MG63 (cell line): Measurements from ENCODE around the gene UNC5A. TPM values are rescaled to one million over a fixed set of nuclear protein-coding genes. Genes with fewer than 3 reads are reported as not detected.

ENCODE experiments used
- DNase-seq: peaks from one replicate; pipeline ENCODE4 v3.0.0-alpha.2; 2020
- H3K27me3 ChIP-seq: fragments of 250-450 bp; sonication (Bioruptor Pico); 2 replicates; pipeline ENCODE4 v1.5.1; 2020; ENCODE audit warnings: mild to moderate bottlenecking, moderate library complexity
- H3K36me3 ChIP-seq: fragments of 250-450 bp; sonication (Bioruptor Pico); 2 replicates; pipeline ENCODE4 v1.5.1; 2020; ENCODE audit warnings: mild to moderate bottlenecking, moderate library complexity
- H3K4me3 ChIP-seq: fragments of 250-450 bp; sonication (Bioruptor Pico); 2 replicates; pipeline ENCODE4 v1.5.1; 2020; ENCODE audit warnings: mild to moderate bottlenecking, moderate library complexity
- H3K9me3 ChIP-seq: fragments of 250-450 bp; sonication (Bioruptor Pico); 2 replicates; pipeline ENCODE4 v1.5.1; 2020; ENCODE audit warnings: mild to moderate bottlenecking, moderate library complexity
- total RNA-seq: library from RNA; depleted of rRNA; stranded (reverse); fragments of >200 nt; shearing (Covaris generic); gene quantifications from 2 replicates; pipeline ENCODE4 v1.2.3, GENCODE V29; 2014; ENCODE audit warnings: low replicate concordance; rRNA removed

The UNC5A gene
- total RNA-seq, 1 experiment from 2014 or later = not detected

DNA sequence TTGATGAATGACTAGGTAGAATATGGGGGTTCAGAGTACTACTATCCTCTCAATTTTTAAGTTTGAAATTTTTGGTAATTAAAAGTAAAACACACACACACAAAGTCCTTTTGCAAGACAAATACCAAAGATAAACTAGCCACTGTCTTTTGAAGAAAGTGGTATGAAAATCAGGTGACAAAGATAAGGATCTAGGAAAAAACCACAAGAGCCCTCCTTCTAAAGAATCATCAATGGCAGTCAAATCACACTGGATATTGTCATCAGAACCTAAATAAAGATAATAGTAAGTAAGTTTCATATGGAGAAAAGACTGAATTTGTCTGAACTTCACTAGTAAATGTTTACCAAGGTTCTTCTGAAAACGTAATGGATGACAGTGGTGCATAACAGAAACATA, 119.3 kb downstream of the UNC5A start:
- Histone ChIP-seq H3K4me3 (no peak overlapping the region), H3K36me3 (peaks cover 62% of the 10 kb centered on the region), H3K27me3 (no peaks in the 10 kb centered on the region), H3K9me3 (no peaks in the 10 kb centered on the region)
- DNase-seq = no peak

Other genes with a start within 250 kb of the UNC5A start
- gene GPRIN1, start 200.4 kb upstream of the UNC5A start, total RNA-seq = 21.0 and 32.2 TPM in 2 replicates
- gene SNCB, start 180.0 kb upstream of the UNC5A start, total RNA-seq = not detected in 2 replicates
- gene EIF4E1B, start 179.9 kb upstream of the UNC5A start, total RNA-seq = not detected in 2 replicates
- gene TSPAN17, start 163.1 kb upstream of the UNC5A start, total RNA-seq = 117 and 120 TPM in 2 replicates
- gene HK3, start 88.8 kb downstream of the UNC5A start, total RNA-seq = not detected in 2 replicates
- gene UIMC1, start 196.2 kb downstream of the UNC5A start, total RNA-seq = 47.6 and 56.9 TPM in 2 replicates
- gene ZNF346, start 212.1 kb downstream of the UNC5A start, total RNA-seq = 13.7 and 28.8 TPM in 2 replicates